Activated CD4-positive, CD25-positive, alpha-beta regulatory T cell treated with anti-CD3 and anti-CD28 coated beads, Interleukin-2, amount 50 U/mL, for 24 hours (primary cell): ENCODE measurements around the gene KCNJ6.

Experiments used
- ATAC-seq, 2 donors: fragments of 150-1000 bp; cut with Tn5 transposase; one replicate each; pipeline ENCODE4 v1.10.0; 2021; ENCODE audit warnings: mild to moderate bottlenecking in 1 of 2, moderate library complexity in 1 of 2

The KCNJ6 gene

GRCh38 chr21:37808261-37808660, 108.0 kb downstream of the KCNJ6 start:
- ATAC-seq: no peak

- no peak for ATAC-seq
Observed at GRCh38 chr21:37805266-37805665, 111.0 kb downstream of the KCNJ6 start.

DNA sequence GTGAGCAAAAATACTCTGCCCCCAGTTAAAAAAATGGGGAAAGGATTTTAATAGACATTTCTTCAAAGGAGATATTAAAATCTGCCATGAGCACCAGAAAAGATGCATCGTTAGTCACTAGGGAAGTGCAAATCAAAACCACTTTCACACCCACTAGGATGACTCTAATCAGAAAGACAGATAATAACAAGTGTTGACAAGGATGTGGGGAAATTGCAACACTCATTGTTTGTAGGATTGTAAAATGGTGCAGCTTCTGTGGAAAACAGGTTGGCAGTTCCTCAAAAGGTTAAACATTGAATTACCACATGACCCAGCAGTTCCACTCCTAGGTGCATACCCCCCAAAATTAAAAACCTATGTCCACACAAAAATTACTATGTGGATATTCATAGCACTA, 112.3 kb downstream of the KCNJ6 start:
- no peak for ATAC-seq

DNA sequence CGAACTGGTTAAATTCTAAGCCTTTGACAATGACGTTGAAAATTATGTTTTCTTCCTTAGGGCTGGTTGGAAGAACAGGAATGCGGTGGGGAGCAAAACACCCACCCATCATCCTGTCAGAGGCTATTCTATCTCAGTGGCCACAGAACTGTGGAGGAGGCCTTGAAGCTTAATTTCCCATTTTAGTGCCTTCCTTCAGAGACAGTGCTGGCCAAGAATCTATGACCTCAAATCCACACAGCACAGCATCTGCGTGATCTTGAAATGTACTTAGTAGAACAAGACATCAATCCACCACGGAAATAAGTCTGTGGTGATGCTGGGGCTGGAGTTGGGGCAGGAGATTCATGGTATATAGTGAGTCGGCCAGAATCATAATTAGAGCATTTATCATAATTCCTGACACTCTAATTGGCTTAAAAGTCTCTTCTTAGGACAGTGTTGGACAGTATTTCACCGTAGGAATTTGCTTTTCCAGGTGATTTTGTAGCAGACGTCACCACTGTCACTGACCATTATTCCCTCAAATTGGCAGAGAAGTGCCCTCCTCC, 113.1 kb downstream of the KCNJ6 start:
- ATAC-seq: no peak

- no peak for ATAC-seq
Observed at GRCh38 chr21:37800456-37801061, 115.7 kb downstream of the KCNJ6 start.

GRCh38 chr21:37800057-37800455, 116.2 kb downstream of the KCNJ6 start:
- ATAC-seq: no peak

DNA sequence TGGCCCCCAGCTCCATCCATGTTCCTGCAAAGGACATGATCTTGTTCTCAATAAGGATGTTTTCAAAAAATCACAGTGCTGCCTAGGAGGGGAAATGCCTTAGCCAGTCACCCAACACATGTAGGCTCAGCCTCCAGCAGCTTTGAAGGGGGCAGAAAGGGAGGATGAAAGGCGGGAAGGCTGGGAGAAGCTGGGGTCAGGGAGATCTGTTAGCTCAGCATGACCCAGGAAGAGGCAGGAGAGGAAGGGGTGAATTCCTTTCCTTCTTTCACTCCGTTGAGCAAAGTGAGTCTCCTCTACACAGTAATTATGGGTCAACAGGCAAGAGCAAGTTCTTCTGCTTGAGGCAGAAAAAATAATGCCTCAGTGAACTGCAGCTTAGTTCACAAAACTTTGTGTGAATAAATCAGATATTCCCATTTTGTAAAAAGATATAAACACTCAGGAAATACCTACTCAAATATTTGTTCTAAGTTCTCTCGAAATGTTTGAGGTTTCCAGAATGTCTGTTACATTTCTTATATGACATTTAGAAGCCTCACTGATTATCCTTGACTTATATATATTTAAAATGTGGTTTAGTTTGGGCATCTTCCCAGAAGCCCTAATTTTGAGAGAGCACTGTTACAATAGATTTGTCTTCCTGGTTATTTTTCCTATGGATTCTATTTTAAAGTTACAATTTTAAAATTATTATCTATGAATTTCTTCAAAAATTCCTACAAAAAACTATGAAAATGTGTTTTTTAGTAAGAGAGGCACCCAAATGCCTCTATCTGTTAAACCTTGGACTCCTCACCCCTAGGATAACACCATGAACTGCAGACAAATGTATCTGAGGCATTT, 116.8 kb downstream of the KCNJ6 start:
- no peak for ATAC-seq

- ATAC-seq: no peak
Observed at GRCh38 chr21:37797403-37797802, 118.9 kb downstream of the KCNJ6 start.

DNA sequence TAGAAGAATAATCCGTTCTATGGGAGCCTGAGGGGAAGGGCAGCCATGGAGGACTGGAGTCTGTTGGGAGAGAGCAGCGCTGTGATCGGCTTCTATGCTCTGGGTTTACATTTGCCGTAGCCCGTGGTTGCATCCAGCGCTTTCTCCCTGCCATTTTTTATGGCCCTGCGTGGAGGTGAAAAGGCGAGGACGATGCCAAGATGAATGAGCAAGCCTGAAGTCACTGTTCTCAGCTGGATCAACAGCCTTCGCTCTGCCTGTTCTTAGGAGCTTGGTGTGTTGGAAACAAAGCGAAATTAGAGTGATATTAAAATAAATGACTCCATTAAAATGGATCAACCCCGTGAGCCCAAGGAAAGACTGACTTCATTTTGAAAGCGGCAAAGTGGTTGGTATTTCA, 120.2 kb downstream of the KCNJ6 start:
- no peak for ATAC-seq

- no peak for ATAC-seq
Observed at GRCh38 chr21:37793660-37794059, 122.6 kb downstream of the KCNJ6 start.

DNA sequence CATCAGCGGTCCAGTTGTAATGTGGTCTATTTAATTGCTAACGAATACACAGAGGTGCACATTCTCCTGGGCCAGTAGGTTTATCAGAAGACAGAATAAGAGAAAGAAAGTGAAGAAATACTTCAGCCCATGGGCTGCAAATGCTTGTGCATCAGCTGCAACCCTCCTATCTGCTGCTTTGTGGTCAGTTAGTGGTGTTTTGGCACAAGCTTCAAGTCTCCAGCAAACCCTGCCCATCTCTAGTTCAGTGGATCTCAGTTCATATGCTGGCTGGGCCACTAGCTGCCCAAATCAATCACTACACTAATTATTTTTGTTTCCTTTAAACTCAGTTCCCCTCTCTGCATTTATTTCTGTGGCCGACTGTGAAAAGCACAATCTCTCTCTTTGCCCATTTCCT, 124.2 kb downstream of the KCNJ6 start:
- no peak for ATAC-seq

DNA sequence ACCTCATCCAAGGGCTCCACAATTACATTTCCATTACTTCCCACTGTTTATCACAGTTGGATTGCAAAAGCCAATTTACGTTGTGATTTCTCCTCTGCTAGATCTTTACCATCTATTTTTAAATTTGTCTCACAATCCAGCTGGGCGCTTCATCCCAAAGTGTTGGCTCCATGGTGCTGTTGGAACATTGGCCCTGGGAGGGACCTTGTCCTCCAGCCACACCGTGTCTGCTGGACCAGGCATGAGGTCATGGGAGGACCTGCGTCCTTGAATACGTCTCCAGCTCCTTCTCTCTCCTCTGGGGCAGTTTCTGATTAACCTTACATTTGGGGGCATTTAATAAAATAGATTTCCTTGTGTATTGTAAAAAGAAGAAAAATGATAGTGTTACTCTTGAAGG, 125.4 kb downstream of the KCNJ6 start:
- no peak for ATAC-seq

GRCh38 chr21:37788503-37788902, 127.8 kb downstream of the KCNJ6 start:
- ATAC-seq: no peak

- ATAC-seq: no peak
Observed at GRCh38 chr21:37787456-37787855, 128.8 kb downstream of the KCNJ6 start.

- no peak for ATAC-seq
Observed at GRCh38 chr21:37784591-37785318, 131.5 kb downstream of the KCNJ6 start.

DNA sequence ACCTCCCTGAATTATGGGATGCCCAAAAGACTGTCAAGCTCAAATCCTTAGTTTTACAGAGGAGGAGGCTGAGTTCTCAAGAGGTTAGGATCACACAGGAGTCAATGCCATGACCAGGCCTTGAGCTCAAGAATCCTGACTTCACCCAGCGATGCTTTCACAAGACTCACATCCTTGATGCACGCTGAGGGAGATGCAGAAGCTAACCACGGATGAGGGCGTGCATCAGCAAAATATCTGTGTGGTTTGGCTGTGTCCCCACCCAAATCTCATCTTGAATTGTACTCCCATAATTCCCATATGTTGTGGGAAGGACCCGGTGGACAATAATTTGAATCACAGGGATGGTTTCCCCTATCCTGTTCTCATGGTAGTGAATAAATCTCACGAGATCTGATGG, 133.2 kb downstream of the KCNJ6 start:
- no peak for ATAC-seq

GRCh38 chr21:37780991-37781983, 135.0 kb downstream of the KCNJ6 start:
- no peak for ATAC-seq

GRCh38 chr21:37771181-37771580, 145.1 kb downstream of the KCNJ6 start:
- ATAC-seq: no peak

- ATAC-seq: no peak
Observed at GRCh38 chr21:37770461-37770860, 145.8 kb downstream of the KCNJ6 start.

GRCh38 chr21:37769656-37770055, 146.6 kb downstream of the KCNJ6 start:
- no peak for ATAC-seq

GRCh38 chr21:37767984-37768383, 148.3 kb downstream of the KCNJ6 start:
- no peak for ATAC-seq

DNA sequence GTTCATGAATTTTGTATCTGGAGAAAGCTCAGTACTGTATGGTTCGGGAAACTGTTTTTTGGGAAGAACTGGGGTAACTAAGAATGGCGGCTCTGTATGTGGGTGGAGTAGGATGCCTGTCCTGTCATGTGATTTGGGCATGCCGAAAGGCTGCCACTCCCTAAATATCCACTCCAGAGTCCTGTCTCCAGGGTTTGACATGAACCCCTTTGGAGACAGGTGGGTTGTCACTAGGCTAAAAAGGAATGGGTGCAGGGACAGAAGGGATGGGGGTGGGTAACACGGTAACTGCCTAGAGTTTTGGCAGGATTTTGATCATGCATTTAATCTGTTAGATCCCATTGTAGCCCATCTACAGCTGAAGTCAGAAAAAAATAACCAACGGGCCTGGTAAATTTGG, 150.1 kb downstream of the KCNJ6 start:
- no peak for ATAC-seq
